A204.1 (cell line): ENCODE data around the gene NAALADL2.
"Not testable (repeated sequence)": the region's sequence is repeated elsewhere in the genome, so short reads cannot be mapped to it uniquely, and the experiment has no call there.

Experiments
- FAIRE-seq: peaks from 2 replicates; lab custom pipeline; 2012; peaks lifted over from hg19 to GRCh38; lab: Jason Lieb, UNC

The NAALADL2 gene

GRCh38 chr3:175777965-175778364 lies 918.8 kb downstream of the NAALADL2 start:
- no peak for FAIRE-seq

- FAIRE-seq: no peak
Measured at GRCh38 chr3:175778994-175779393, 919.9 kb downstream of the NAALADL2 start.

- FAIRE-seq: not testable (repeated sequence)
Measured at GRCh38 chr3:175787109-175787508, 928.0 kb downstream of the NAALADL2 start.

GRCh38 chr3:175792245-175792644 lies 933.1 kb downstream of the NAALADL2 start:
- FAIRE-seq: peak; percentile 40

- no peak for FAIRE-seq
Measured at GRCh38 chr3:175798326-175798725, 939.2 kb downstream of the NAALADL2 start.

- no peak for FAIRE-seq
Measured at GRCh38 chr3:175805825-175806224, 946.7 kb downstream of the NAALADL2 start.

- FAIRE-seq: no peak
Measured at GRCh38 chr3:175807175-175807574, 948.0 kb downstream of the NAALADL2 start.

GRCh38 chr3:175818811-175819464 lies 959.8 kb downstream of the NAALADL2 start:
- no peak for FAIRE-seq

- not testable (repeated sequence) for FAIRE-seq
Measured at GRCh38 chr3:175822766-175823491, 963.8 kb downstream of the NAALADL2 start.

GRCh38 chr3:175825016-175825580 lies 966.0 kb downstream of the NAALADL2 start:
- FAIRE-seq: not testable (repeated sequence)

GRCh38 chr3:175826759-175827158 lies 967.6 kb downstream of the NAALADL2 start:
- no peak for FAIRE-seq

GRCh38 chr3:175829809-175830208 lies 970.7 kb downstream of the NAALADL2 start:
- not testable (repeated sequence) for FAIRE-seq

GRCh38 chr3:175835763-175836162 lies 976.6 kb downstream of the NAALADL2 start:
- not testable (repeated sequence) for FAIRE-seq

- no peak for FAIRE-seq
Measured at GRCh38 chr3:175836617-175837016, 977.5 kb downstream of the NAALADL2 start.

- FAIRE-seq: no peak
Measured at GRCh38 chr3:175837962-175838361, 978.8 kb downstream of the NAALADL2 start.

- FAIRE-seq: no peak
Measured at GRCh38 chr3:175839366-175840005, 980.4 kb downstream of the NAALADL2 start.

- FAIRE-seq: no peak
Measured at GRCh38 chr3:175851541-175851940, 992.4 kb downstream of the NAALADL2 start.

- no peak for FAIRE-seq
Measured at GRCh38 chr3:175852560-175852959, 993.4 kb downstream of the NAALADL2 start.

- no peak for FAIRE-seq
Measured at GRCh38 chr3:175857666-175858270, 998.6 kb downstream of the NAALADL2 start.
